ENCODE results near the gene DEFB108B. TPM values are rescaled to one million over a fixed set of nuclear protein-coding genes. Genes with fewer than 3 reads are reported as not detected.
"Not testable (repeated sequence)": the region's sequence is repeated elsewhere in the genome, so short reads cannot be mapped to it uniquely, and the experiment has no call there.

The DEFB108B gene
- total RNA-seq, 4 donors from 2014 or later = not detected

GRCh38 chr11:71792621-71793235 is 40.3 kb upstream of the DEFB108B start:
- DNase-seq (ENCODE audit: extremely low spot score); H3K27me3 ChIP-seq; H3K4me1 ChIP-seq; H3K4me3 ChIP-seq; H3K9me3 ChIP-seq; H3K27ac ChIP-seq (replicated peaks in 1 of 4); intact Hi-C loops (cut with DNase I): not testable (repeated sequence)
- H3K36me3 ChIP-seq = peaks cover 0 to 17% (median 8%) of the 10 kb centered on the region in 4 donors
- TF ChIP-seq CTCF (IDR thresholded peaks at IDR 0.05) = peak; percentile 55 to 68 (median 61)
- WGBS = 70% methylated on average over 6 of the region's 6 CpGs

DNA sequence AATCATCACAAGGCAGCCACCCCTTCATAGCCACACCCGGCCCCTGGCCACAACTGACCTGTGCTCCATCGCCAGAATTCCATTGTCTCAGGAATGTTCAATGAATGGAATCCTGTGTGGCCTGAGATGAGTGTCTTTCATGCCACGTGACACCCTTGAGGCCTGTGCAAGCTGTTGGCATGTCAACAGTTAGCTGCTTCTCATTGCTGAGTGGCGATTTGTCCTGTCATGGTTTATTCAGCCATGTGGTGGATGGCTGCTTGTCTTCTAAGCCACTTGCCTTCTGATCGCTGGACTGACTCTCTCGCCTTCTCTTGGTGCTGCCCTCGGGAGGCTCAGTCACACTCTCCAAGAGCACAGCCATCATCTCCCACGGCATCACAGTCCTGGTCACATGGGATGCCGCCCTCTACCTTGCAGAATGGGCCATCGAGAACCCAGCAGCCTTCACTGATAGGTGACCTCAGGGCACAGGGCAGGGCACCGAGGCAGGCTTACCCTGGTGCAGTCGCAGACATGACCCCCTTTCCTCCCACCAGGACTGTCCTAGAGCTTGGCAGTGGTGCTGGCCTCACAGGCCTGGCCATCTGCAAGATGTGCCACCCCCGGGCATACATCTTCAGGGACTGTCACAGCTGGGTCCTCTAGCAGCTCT is 38.5 kb upstream of the DEFB108B start:
- H3K27ac ChIP-seq (replicated peaks in 1 of 4); H3K4me3 ChIP-seq; intact Hi-C loops (cut with DNase I); H3K27me3 ChIP-seq; DNase-seq (ENCODE audit: extremely low spot score); H3K4me1 ChIP-seq; H3K9me3 ChIP-seq: not testable (repeated sequence)
- WGBS = 91% methylated on average over 11 of the region's 13 CpGs
- H3K36me3 ChIP-seq = peaks cover 0 to 17% (median 8%) of the 10 kb centered on the region in 4 donors

- H3K36me3 ChIP-seq = peaks cover 0 to 17% (median 8%) of the 10 kb centered on the region in 4 donors
- H3K9me3 ChIP-seq; DNase-seq (ENCODE audit: extremely low spot score); H3K4me1 ChIP-seq; intact Hi-C loops (cut with DNase I); H3K4me3 ChIP-seq; H3K27me3 ChIP-seq; H3K27ac ChIP-seq (replicated peaks in 1 of 4): not testable (repeated sequence)
- 90% methylated on average over 2 of the region's 5 CpGs for WGBS
These were observed 37.8 kb upstream of the DEFB108B start for GRCh38 chr11:71795236-71795635.

GRCh38 chr11:71796016-71796415 is 37.0 kb upstream of the DEFB108B start:
- H3K27ac ChIP-seq (replicated peaks in 1 of 4); H3K4me1 ChIP-seq; H3K4me3 ChIP-seq; H3K27me3 ChIP-seq; intact Hi-C loops (cut with DNase I); H3K9me3 ChIP-seq; DNase-seq (ENCODE audit: extremely low spot score): not testable (repeated sequence)
- 94% methylated on average over 8 of the region's 16 CpGs for WGBS
- H3K36me3 ChIP-seq = peaks cover 0 to 17% (median 8%) of the 10 kb centered on the region in 4 donors

- intact Hi-C loops (cut with DNase I); H3K4me3 ChIP-seq; DNase-seq (ENCODE audit: extremely low spot score); H3K27me3 ChIP-seq; H3K9me3 ChIP-seq; H3K4me1 ChIP-seq; H3K27ac ChIP-seq (replicated peaks in 1 of 4): not testable (repeated sequence)
- WGBS = 93% methylated on average over 4 of the region's 9 CpGs
- H3K36me3 ChIP-seq = peaks cover 0 to 16% (median 6%) of the 10 kb centered on the region in 4 donors
These were observed 36.2 kb upstream of the DEFB108B start for GRCh38 chr11:71796781-71797180.

DNA sequence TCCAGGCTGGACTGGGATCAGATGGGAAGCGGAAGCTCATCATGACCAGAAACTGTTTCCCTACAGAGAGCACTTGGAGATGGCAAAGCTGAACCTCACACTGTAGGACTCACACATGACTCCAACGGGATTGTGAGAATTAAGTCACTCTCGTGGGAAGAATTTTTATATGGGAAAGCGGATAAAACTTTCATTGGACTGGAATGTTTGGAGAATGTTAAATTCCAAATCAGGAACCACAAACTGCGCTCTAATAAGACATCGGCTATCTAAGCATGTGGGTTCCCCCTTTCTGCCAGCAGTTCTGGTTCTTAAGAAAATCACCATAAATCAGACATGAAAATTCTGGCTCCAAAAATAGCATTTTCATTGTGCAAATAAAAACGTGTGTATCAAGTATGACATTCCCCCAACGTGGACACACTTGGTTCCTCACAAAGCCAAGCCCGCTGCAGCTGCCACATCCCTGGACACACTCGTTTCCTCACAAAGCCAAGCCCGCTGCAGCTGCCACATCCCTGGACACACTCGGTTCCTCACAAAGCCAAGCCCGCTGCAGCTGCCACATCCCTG is 33.4 kb upstream of the DEFB108B start:
- H3K27ac ChIP-seq (replicated peaks in 1 of 4); H3K27me3 ChIP-seq; DNase-seq (ENCODE audit: extremely low spot score); H3K4me3 ChIP-seq; H3K9me3 ChIP-seq; intact Hi-C loops (cut with DNase I); H3K4me1 ChIP-seq: not testable (repeated sequence)
- H3K36me3 ChIP-seq = peaks cover 0 to 15% (median 5%) of the 10 kb centered on the region in 4 donors
- WGBS = 86% methylated on average over 13 of the region's 13 CpGs

DNA sequence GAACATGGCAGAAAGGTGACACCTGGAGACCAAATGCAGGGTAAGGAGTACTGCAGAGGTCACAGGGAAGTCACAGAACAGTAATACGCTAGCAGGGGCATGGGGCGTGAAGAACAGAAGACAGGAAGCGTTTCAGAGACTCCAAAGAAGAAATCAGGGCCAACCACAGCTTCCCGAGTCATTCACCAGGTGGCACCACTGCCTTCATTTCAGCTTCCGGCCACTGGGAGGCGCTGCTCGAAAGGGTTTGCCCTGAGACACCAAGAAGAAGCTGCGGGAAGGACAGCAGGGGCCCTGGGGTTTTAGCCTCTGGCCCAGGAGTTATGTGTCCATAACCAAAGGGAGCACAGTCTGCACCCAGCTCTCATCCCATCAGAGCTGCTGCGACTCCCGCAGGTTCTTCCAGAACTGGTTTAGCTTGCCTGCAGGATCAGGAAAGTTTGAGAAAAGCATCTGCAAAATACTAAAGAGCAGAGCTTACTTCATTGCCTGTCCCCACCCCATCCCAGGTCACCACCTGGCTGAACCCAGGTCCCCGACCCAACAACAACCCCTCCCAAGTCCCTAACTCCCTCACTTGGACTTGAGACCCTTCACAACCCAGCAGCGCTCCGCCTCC is 32.6 kb upstream of the DEFB108B start:
- H3K27me3 ChIP-seq; H3K4me3 ChIP-seq; DNase-seq (ENCODE audit: extremely low spot score); H3K9me3 ChIP-seq; H3K4me1 ChIP-seq; intact Hi-C loops (cut with DNase I); H3K27ac ChIP-seq (replicated peaks in 1 of 4): not testable (repeated sequence)
- peaks cover 0 to 10% (median under 1%) of the 10 kb centered on the region in 4 donors for H3K36me3 ChIP-seq
- 43% methylated on average over 12 of the region's 13 CpGs for WGBS
- peak; percentile 63 to 76 (median 73) for TF ChIP-seq CTCF (IDR thresholded peaks at IDR 0.05)

DNA sequence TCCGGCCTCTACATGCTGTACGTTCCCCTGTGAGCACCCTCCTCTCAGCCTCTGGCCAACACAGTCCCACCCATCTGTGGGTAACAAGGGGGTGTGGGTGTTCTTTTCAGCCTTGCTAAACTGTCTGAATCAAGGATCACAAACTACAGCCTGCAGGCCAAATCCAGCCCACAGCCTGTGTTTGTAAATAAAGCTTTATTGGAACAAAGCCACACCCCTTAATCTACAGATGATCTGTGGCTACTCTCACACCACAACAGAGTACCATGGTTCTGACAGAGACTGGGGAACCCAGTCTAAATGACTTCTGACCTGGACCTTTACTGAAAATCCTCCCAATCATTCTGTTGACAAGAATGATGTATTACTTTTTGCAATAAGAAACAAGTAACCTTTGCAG is 32.0 kb upstream of the DEFB108B start:
- H3K4me1 ChIP-seq; H3K36me3 ChIP-seq; H3K9me3 ChIP-seq; H3K27me3 ChIP-seq; H3K4me3 ChIP-seq; intact Hi-C loops (cut with DNase I); DNase-seq (ENCODE audit: extremely low spot score); H3K27ac ChIP-seq (replicated peaks in 1 of 4): not testable (repeated sequence)
- WGBS = 100% methylated on average over 2 of the region's 2 CpGs

DNA sequence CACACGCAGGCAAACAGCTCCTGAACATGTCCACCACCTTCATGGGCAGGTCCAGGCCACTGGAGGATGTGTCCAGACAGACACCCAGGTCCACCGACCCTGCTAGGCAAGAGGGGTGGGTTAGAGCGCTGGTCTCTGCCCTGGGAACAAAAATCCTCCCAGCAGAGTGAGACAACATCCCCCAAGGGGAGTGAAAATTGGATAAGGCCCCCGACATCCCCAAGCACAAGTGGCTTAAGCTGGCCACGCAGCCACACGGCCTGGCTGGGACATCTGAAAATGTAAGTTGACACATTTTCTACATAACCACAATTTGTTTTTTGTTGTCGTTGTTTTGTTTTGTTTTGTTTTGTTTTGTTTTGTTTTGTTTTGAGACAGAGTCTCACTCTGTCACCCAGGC is 30.1 kb upstream of the DEFB108B start:
- DNase-seq (ENCODE audit: extremely low spot score); intact Hi-C loops (cut with DNase I): not testable (repeated sequence)
- WGBS = 84% methylated on average over 6 of the region's 7 CpGs

GRCh38 chr11:71804158-71804947 is 28.6 kb upstream of the DEFB108B start:
- H3K36me3 ChIP-seq; H3K4me1 ChIP-seq; H3K27me3 ChIP-seq; intact Hi-C loops (cut with DNase I); DNase-seq (ENCODE audit: extremely low spot score); H3K4me3 ChIP-seq; H3K9me3 ChIP-seq; H3K27ac ChIP-seq (replicated peaks in 1 of 4): not testable (repeated sequence)
- WGBS = 100% methylated on average over 5 of the region's 9 CpGs

More for the DNA sequence above, 30.1 kb upstream of the DEFB108B start:
- H3K4me3 ChIP-seq; H3K27me3 ChIP-seq; H3K4me1 ChIP-seq; H3K36me3 ChIP-seq; H3K9me3 ChIP-seq; H3K27ac ChIP-seq (replicated peaks in 1 of 4): not testable (repeated sequence)

All from esophagus muscularis mucosa (tissue), 4 donors.